Pancreas (tissue), 10 donors: ENCODE results near the gene SUPT3H. TPM values are rescaled to one million over a fixed set of nuclear protein-coding genes. Genes with fewer than 3 reads are reported as not detected.

Source experiments
- ATAC-seq, 4 donors: fragments of 200-7000 bp; cut with Tn5 transposase; one replicate each; pipeline versions ENCODE4 v1.8.0 to v1.9.1; 2020; ENCODE audit warnings: mild to moderate bottlenecking in 4 of 4, moderate library complexity in 4 of 4
- DNase-seq, 6 donors: peaks; one replicate each; pipeline ENCODE4 v3.0.0-alpha.2; 2020
- FAIRE-seq: peaks from 2 replicates; lab custom pipeline; 2012; peaks lifted over from hg19 to GRCh38; lab: Jason Lieb, UNC
- H3K27ac ChIP-seq, 4 donors: fragments of 200-600 bp; sonication (generic); 1 replicate in 3 of 4; 2 replicates in 1 of 4; pipeline versions ENCODE4 v1.5.0 to v1.8.0; 2020
- H3K27me3 ChIP-seq, 4 donors: fragments of 200-600 bp; one replicate each; pipeline ENCODE4 v1.8.0; 2021
- H3K36me3 ChIP-seq, 3 donors: fragments of 200-600 bp; sonication (generic) in 1 of 3; one replicate each; pipeline versions ENCODE4 v1.5.0 to v1.8.0; 2020 to 2021
- H3K4me1 ChIP-seq, 3 donors: fragments of 200-600 bp; one replicate each; pipeline ENCODE4 v1.8.0; 2021
- H3K4me3 ChIP-seq, 4 donors: fragments of 200-600 bp; sonication (generic) in 2 of 4; one replicate each; pipeline versions ENCODE4 v1.5.0 to v1.8.0; 2020 to 2021
- H3K9me3 ChIP-seq, 4 donors: fragments of 200-600 bp; one replicate each; pipeline ENCODE4 v1.8.0; 2021
- WGBS, 2 donors: extraction: QIAGEN DNeasy Blood & Tissue Kit; methylation state at CpG; one replicate each; pipeline ENCODE4 v1.1.7; 2013; 5-methylcytosine and 5-hydroxymethylcytosine counted together
- intact Hi-C, 3 donors: fragments of 100-400 bp; cut with DNase I; formaldehyde crosslinking; loops; one replicate each; pipeline versions ENCODE4 v1.11.1 to v1.14.2; 2022
- polyA plus RNA-seq, 2 donors: library from polyadenylated mRNA; stranded (reverse); fragments of 200-250 nt; gene quantifications; one replicate each; pipeline ENCODE4 v1.2.3, GENCODE V29; 2013
- total RNA-seq, 6 donors: library from RNA; stranded (reverse); fragmentation: NEBNext Ultra II Directional in 4 of 6; extraction: Animal tissue kit (Norgen Biotek cat#: 25700) in 4 of 6; gene quantifications; one replicate each; pipeline versions ENCODE4 v1.2.1 to v1.2.4, GENCODE V29; 2021 to 2023
- TF ChIP-seq, protein P1 (sequence below), 4 donors: fragments of 200-600 bp; sonication (generic) in 3 of 4; IDR thresholded peaks; one replicate each; pipeline versions ENCODE4 v1.5.0 to v1.8.0; 2021; ENCODE audit warnings: antibody characterized with exemption in 4 of 4
- donor health status: healthy with polysubstance abuse.
- donor health status: DM: no; HTN: no; CAD: no; lungs with moderate emphysema.
- donor health status: DM: no; HTN: no; CAD: no.
- donor health status: control.
- donor health status: control.
- donor health status: Bipolar disorder and iron deficiency.
- donor health status: DM: yes; HTN: yes; CAD: no.
- donor health status: DM: no; HTN: no; CAD: no.
- donor health status: DM: no; HTN: no; CAD: no.
- donor health status: DM: yes; HTN: yes; CAD: no.

SUPT3H gene
- total and polyA plus RNA-seq, 8 donors = 3.6 to 8.0 (median 5.3) TPM

DNA sequence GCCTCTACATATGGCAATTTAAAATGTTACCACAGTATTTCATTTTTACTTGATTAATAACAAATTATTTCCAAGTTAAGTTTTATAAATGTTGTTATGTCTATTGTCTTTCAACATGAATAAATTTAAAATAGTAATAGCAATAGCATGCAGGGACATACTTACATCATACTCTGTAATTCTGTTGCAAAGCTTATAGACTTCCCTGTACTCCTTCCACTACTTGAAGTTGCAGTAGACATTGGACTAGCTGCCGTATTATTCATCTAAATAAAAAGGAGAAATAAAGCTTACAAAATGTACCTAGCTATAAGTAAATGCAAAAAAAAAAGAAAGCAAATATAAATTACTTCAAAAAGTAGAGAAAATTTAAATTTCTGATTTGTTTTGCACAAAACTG, 12.7 kb downstream of the SUPT3H start:
- WGBS, 2 donors = 88 to 100% methylated on average over 1 of the region's 1 CpG
- Histone ChIP-seq H3K27ac (no peak overlapping the region), H3K4me1 (no peaks in the 10 kb centered on the region), H3K36me3 (no peaks in the 10 kb centered on the region), H3K27me3 (no peaks in the 10 kb centered on the region), H3K4me3 (no peak overlapping the region), H3K9me3 (no peaks in the 10 kb centered on the region)
- DNase-seq (no peak), FAIRE-seq (no peak), ATAC-seq (no peak)
- TF ChIP-seq, protein P1, sequence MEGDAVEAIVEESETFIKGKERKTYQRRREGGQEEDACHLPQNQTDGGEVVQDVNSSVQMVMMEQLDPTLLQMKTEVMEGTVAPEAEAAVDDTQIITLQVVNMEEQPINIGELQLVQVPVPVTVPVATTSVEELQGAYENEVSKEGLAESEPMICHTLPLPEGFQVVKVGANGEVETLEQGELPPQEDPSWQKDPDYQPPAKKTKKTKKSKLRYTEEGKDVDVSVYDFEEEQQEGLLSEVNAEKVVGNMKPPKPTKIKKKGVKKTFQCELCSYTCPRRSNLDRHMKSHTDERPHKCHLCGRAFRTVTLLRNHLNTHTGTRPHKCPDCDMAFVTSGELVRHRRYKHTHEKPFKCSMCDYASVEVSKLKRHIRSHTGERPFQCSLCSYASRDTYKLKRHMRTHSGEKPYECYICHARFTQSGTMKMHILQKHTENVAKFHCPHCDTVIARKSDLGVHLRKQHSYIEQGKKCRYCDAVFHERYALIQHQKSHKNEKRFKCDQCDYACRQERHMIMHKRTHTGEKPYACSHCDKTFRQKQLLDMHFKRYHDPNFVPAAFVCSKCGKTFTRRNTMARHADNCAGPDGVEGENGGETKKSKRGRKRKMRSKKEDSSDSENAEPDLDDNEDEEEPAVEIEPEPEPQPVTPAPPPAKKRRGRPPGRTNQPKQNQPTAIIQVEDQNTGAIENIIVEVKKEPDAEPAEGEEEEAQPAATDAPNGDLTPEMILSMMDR (IDR thresholded peaks at IDR 0.05) = no peak
- intact Hi-C loops = no loop called here

DNA sequence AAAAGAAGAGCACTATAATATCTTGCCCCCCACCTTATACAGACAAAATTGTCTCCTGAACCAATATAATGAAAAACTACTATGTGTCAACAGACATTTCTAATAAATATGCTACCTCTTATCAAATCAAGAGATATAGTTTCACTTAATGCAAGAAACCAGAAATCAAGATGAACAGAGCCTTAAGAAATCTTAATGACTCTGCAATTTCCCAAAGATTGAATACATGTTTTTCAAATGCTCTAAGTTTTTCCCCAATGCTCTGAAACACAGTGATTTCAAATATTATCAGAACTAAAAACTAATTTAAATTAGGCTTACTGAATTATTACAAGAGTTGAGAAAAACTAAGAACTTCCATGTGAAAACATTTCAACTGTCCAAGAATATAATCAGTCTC, 13.3 kb downstream of the SUPT3H start:
- TF ChIP-seq, protein P1 (IDR thresholded peaks at IDR 0.05) = no peak
- Histone ChIP-seq H3K4me3 (no peak overlapping the region), H3K4me1 (no peaks in the 10 kb centered on the region), H3K27ac (no peak overlapping the region), H3K9me3 (no peaks in the 10 kb centered on the region), H3K27me3 (no peaks in the 10 kb centered on the region), H3K36me3 (no peaks in the 10 kb centered on the region)
- FAIRE-seq (no peak), DNase-seq (no peak), ATAC-seq (no peak)
- intact Hi-C loops = no loop called here

GRCh38 chr6:45353654-45354053, 24.1 kb downstream of the SUPT3H start:
- TF ChIP-seq, protein P1 (IDR thresholded peaks at IDR 0.05) = no peak
- Histone ChIP-seq H3K9me3 (no peaks in the 10 kb centered on the region), H3K27ac (no peak overlapping the region), H3K27me3 (no peaks in the 10 kb centered on the region), H3K4me1 (peaks cover 0 to 6% (median 5%) of the 10 kb centered on the region in 3 donors), H3K4me3 (no peak overlapping the region), H3K36me3 (no peaks in the 10 kb centered on the region)
- no peak for ATAC-seq
- no peak for FAIRE-seq
- intact Hi-C loops = no loop called here
- 59 to 66% methylated on average over 2 of the region's 2 CpGs for WGBS, 2 donors
- no peak for DNase-seq

- no peak for FAIRE-seq
- WGBS, 2 donors = 89 to 93% methylated on average over 1 of the region's 1 CpG
- Histone ChIP-seq H3K4me1 (peaks cover 0 to 6% (median 5%) of the 10 kb centered on the region in 3 donors), H3K27ac (no peak overlapping the region), H3K36me3 (no peaks in the 10 kb centered on the region), H3K4me3 (no peak overlapping the region), H3K9me3 (no peaks in the 10 kb centered on the region), H3K27me3 (no peaks in the 10 kb centered on the region)
- no peak for ATAC-seq
- DNase-seq = no peak
- TF ChIP-seq, protein P1 (IDR thresholded peaks at IDR 0.05) = no peak
- intact Hi-C loops = no loop called here
Measured at GRCh38 chr6:45351667-45352066, 26.1 kb downstream of the SUPT3H start.

DNA sequence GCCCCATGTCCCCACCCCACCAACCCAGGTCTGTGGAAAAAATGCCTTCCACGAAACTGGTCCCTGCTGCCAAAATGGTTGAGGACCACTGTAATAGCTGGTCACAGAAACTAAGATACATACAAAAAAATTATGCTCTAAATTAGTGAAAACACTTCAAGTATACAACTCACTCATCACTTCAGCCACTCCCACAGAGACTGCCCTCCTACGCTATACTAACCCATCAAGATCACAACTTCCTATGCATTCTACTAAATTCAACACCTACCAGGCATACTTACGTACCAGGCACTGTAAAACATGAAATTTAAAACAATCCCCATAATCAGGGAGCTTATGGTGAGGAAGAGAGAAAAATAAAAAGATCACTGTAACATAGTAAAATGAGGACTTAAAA, 26.7 kb downstream of the SUPT3H start:
- 97 to 98% methylated on average over 3 of the region's 3 CpGs for WGBS, 2 donors

More for the DNA sequence above, 26.7 kb downstream of the SUPT3H start:
- DNase-seq = no peak
- no peak overlapping the region for H3K4me3 ChIP-seq
- no peaks in the 10 kb centered on the region for H3K27me3 ChIP-seq
- FAIRE-seq = no peak
- H3K4me1 ChIP-seq = peaks cover 0 to 6% (median 5%) of the 10 kb centered on the region in 3 donors
- intact Hi-C loops = no loop called here
- no peak for ATAC-seq
- H3K36me3 ChIP-seq = no peaks in the 10 kb centered on the region
- H3K27ac ChIP-seq = no peak overlapping the region
- H3K9me3 ChIP-seq = no peaks in the 10 kb centered on the region
- TF ChIP-seq, protein P1 (IDR thresholded peaks at IDR 0.05) = no peak
